ENCODE data around the gene SERINC2. TPM values are rescaled to one million over a fixed set of nuclear protein-coding genes. Genes with fewer than 3 reads are reported as not detected.

The SERINC2 gene
- total and polyA plus RNA-seq, 10 of the 15 experiments (the other 5 are each of a cell fraction or from before 2014, with no cell fraction given), result 0.02 to 9.4 (median 0.50) TPM

- SMC1A ChIA-PET (ENCODE audit: uncharacterized antibody, unreplicated experiment), result interaction anchor here (1.0 to 8.5 kb wide), 8 partner anchors 10 to 123 kb away, joined by 3 to 135 read pairs (median 6); no protein-coding TSS in a partner anchor
- intact Hi-C loops (cut with micrococcal nuclease; ENCODE audit: unreplicated experiment) (no loop called here), in situ Hi-C loops (cut with MboI) (loop anchor here (10.0 kb wide), 2 partner anchors 118 to 242 kb away; no protein-coding TSS in a partner anchor)
- no peak overlapping the region for H3K4me3 ChIP-seq
- no peaks in the 10 kb centered on the region; a peak in 1 of 4 replicates for H3K36me3 ChIP-seq (ENCODE audit: control insufficient read depth in 2 of 2, insufficient read depth in 2 of 2, low read length in 1 of 2)
- BruUV-seq (replicated peaks), result no TSS peak
- RAD21 ChIA-PET (ENCODE audit: unreplicated experiment), result interaction anchor here (1.4 to 9.6 kb wide), 4 partner anchors 31 to 122 kb away, joined by 3 to 99 read pairs (median 52); no protein-coding TSS in a partner anchor
- FAIRE-seq, result no peak
- H3K4me2 ChIP-seq (ENCODE audit: control insufficient read depth, insufficient read depth), result no peak overlapping the region
- no peak overlapping the region for H2AFZ ChIP-seq (ENCODE audit: control insufficient read depth, low read depth, low read length)
- no peak for ATAC-seq
- H3K9me3 ChIP-seq (replicated peaks; ENCODE audit: control insufficient read depth, insufficient read depth, low read length), result no peaks in the 10 kb centered on the region
- WGBS (ENCODE audit: insufficient coverage, insufficient replicate concordance, low lambda C conversion rate, missing lambda C conversion rate), result 70% methylated on average over 14 of the region's 14 CpGs
- no peaks in the 10 kb centered on the region for H3K27me3 ChIP-seq (replicated peaks in 1 of 2; ENCODE audit: control insufficient read depth in 2 of 2, insufficient read depth in 2 of 2, low read length in 1 of 2)
- H3K4me1 ChIP-seq (ENCODE audit: control insufficient read depth, insufficient read depth, low read length), result peaks cover 11% of the 10 kb centered on the region
- no peaks in the 10 kb centered on the region for H3K79me2 ChIP-seq (ENCODE audit: control insufficient read depth, insufficient read depth, low read length)
- no peaks in the 10 kb centered on the region for H4K20me1 ChIP-seq (ENCODE audit: control insufficient read depth, insufficient read depth)
- POLR2A ChIA-PET, result interaction anchor here (0.7 to 1.0 kb wide), 2 partner anchors 83 to 85 kb away, joined by 3 read pairs; no protein-coding TSS in a partner anchor
- no peak for DNase-seq (ENCODE audit: low read depth, low spot score)
- no peak overlapping the region for H3K27ac ChIP-seq (ENCODE audit: control insufficient read depth, insufficient read depth)
- H3K9ac ChIP-seq (ENCODE audit: control insufficient read depth, insufficient read depth, low read length), result no peak overlapping the region
- CTCF ChIA-PET, result interaction anchor here (0.6 to 10.6 kb wide), 7 partner anchors 15 to 264 kb away, joined by 3 to 204 read pairs (median 41); no protein-coding TSS in a partner anchor
- TF ChIP-seq EZH2 (IDR thresholded peaks at IDR 0.05; ENCODE audit: borderline replicate concordance, control insufficient read depth, low read depth, low read length) (no peak), MLLT1 (IDR thresholded peaks at IDR 0.05) (peak; percentile 75), ATF7 (IDR thresholded peaks at IDR 0.05; ENCODE audit: low read depth) (peak; percentile 93), JUND (IDR thresholded peaks at IDR 0.05; ENCODE audit: low read depth, low read length) (no peak), MYC (IDR thresholded peaks at IDR 0.05; ENCODE audit: insufficient read depth, insufficient read length, insufficient replicate concordance, low read length, severe bottlenecking) (no peak)
- TF ChIP-seq, protein P1, sequence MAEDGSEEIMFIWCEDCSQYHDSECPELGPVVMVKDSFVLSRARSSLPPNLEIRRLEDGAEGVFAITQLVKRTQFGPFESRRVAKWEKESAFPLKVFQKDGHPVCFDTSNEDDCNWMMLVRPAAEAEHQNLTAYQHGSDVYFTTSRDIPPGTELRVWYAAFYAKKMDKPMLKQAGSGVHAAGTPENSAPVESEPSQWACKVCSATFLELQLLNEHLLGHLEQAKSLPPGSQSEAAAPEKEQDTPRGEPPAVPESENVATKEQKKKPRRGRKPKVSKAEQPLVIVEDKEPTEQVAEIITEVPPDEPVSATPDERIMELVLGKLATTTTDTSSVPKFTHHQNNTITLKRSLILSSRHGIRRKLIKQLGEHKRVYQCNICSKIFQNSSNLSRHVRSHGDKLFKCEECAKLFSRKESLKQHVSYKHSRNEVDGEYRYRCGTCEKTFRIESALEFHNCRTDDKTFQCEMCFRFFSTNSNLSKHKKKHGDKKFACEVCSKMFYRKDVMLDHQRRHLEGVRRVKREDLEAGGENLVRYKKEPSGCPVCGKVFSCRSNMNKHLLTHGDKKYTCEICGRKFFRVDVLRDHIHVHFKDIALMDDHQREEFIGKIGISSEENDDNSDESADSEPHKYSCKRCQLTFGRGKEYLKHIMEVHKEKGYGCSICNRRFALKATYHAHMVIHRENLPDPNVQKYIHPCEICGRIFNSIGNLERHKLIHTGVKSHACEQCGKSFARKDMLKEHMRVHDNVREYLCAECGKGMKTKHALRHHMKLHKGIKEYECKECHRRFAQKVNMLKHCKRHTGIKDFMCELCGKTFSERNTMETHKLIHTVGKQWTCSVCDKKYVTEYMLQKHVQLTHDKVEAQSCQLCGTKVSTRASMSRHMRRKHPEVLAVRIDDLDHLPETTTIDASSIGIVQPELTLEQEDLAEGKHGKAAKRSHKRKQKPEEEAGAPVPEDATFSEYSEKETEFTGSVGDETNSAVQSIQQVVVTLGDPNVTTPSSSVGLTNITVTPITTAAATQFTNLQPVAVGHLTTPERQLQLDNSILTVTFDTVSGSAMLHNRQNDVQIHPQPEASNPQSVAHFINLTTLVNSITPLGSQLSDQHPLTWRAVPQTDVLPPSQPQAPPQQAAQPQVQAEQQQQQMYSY (CRISPR knock-in tag; IDR thresholded peaks at IDR 0.05), result no peak
- TF ChIP-seq, protein P2, sequence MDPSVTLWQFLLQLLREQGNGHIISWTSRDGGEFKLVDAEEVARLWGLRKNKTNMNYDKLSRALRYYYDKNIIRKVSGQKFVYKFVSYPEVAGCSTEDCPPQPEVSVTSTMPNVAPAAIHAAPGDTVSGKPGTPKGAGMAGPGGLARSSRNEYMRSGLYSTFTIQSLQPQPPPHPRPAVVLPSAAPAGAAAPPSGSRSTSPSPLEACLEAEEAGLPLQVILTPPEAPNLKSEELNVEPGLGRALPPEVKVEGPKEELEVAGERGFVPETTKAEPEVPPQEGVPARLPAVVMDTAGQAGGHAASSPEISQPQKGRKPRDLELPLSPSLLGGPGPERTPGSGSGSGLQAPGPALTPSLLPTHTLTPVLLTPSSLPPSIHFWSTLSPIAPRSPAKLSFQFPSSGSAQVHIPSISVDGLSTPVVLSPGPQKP (IDR thresholded peaks at IDR 0.05; ENCODE audit: low read depth, low read length), result no peak
- TF ChIP-seq, protein P3, sequence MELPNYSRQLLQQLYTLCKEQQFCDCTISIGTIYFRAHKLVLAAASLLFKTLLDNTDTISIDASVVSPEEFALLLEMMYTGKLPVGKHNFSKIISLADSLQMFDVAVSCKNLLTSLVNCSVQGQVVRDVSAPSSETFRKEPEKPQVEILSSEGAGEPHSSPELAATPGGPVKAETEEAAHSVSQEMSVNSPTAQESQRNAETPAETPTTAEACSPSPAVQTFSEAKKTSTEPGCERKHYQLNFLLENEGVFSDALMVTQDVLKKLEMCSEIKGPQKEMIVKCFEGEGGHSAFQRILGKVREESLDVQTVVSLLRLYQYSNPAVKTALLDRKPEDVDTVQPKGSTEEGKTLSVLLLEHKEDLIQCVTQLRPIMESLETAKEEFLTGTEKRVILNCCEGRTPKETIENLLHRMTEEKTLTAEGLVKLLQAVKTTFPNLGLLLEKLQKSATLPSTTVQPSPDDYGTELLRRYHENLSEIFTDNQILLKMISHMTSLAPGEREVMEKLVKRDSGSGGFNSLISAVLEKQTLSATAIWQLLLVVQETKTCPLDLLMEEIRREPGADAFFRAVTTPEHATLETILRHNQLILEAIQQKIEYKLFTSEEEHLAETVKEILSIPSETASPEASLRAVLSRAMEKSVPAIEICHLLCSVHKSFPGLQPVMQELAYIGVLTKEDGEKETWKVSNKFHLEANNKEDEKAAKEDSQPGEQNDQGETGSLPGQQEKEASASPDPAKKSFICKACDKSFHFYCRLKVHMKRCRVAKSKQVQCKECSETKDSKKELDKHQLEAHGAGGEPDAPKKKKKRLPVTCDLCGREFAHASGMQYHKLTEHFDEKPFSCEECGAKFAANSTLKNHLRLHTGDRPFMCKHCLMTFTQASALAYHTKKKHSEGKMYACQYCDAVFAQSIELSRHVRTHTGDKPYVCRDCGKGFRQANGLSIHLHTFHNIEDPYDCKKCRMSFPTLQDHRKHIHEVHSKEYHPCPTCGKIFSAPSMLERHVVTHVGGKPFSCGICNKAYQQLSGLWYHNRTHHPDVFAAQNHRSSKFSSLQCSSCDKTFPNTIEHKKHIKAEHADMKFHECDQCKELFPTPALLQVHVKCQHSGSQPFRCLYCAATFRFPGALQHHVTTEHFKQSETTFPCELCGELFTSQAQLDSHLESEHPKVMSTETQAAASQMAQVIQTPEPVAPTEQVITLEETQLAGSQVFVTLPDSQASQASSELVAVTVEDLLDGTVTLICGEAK (IDR thresholded peaks at IDR 0.05; ENCODE audit: borderline replicate concordance), result no peak
- TF ChIP-seq, protein P4, sequence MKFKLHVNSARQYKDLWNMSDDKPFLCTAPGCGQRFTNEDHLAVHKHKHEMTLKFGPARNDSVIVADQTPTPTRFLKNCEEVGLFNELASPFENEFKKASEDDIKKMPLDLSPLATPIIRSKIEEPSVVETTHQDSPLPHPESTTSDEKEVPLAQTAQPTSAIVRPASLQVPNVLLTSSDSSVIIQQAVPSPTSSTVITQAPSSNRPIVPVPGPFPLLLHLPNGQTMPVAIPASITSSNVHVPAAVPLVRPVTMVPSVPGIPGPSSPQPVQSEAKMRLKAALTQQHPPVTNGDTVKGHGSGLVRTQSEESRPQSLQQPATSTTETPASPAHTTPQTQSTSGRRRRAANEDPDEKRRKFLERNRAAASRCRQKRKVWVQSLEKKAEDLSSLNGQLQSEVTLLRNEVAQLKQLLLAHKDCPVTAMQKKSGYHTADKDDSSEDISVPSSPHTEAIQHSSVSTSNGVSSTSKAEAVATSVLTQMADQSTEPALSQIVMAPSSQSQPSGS (IDR thresholded peaks at IDR 0.05; ENCODE audit: low read length), result no peak
Observed at GRCh38 chr1:31426249-31426922, 13.4 kb downstream of the SERINC2 start.
